ENCODE data around the gene MCFD2.

GRCh38 chr2:46865181-46865970, 50.2 kb downstream of the MCFD2 start:
- TF ChIP-seq CTCF (IDR thresholded peaks at IDR 0.05) (no peak), POLR2AphosphoS5 (IDR thresholded peaks at IDR 0.05; ENCODE audit: insufficient read depth in 1 of 2, low read depth in 1 of 2) (no peak)

Measured in vagina (tissue), 2 donors.